HG03159 (cell line): Measurements from ENCODE around the gene BBS2.

Experiments
- ATAC-seq: cut with Tn5 transposase; IDR thresholded peaks from one replicate; pipeline ENCODE4 v1.9.1; 2021; ENCODE audit warnings: mild to moderate bottlenecking, moderate library complexity; ENCODE audit not compliant: unreplicated experiment

The BBS2 gene

GRCh38 chr16:56479469-56479868 is 40.4 kb downstream of the BBS2 start:
- ATAC-seq: no peak

- no peak for ATAC-seq
Observed at GRCh38 chr16:56478281-56479049, 41.4 kb downstream of the BBS2 start.

- ATAC-seq: no peak
Observed at GRCh38 chr16:56477096-56477878, 42.5 kb downstream of the BBS2 start.

GRCh38 chr16:56475201-56475600 is 44.6 kb downstream of the BBS2 start:
- ATAC-seq: no peak

GRCh38 chr16:56470666-56471065 is 49.2 kb downstream of the BBS2 start:
- no peak for ATAC-seq

- no peak for ATAC-seq
Observed at GRCh38 chr16:56470232-56470631, 49.6 kb downstream of the BBS2 start.

GRCh38 chr16:56469748-56470147 is 50.1 kb downstream of the BBS2 start:
- ATAC-seq: no peak

- no peak for ATAC-seq
Observed at GRCh38 chr16:56468800-56469199, 51.0 kb downstream of the BBS2 start.

GRCh38 chr16:56466344-56466743 is 53.5 kb downstream of the BBS2 start:
- ATAC-seq: no peak

- no peak for ATAC-seq
Observed at GRCh38 chr16:56463153-56463552, 56.7 kb downstream of the BBS2 start.

- ATAC-seq: no peak
Observed at GRCh38 chr16:56462064-56462796, 57.6 kb downstream of the BBS2 start.

- ATAC-seq: no peak
Observed at GRCh38 chr16:56460101-56460500, 59.7 kb downstream of the BBS2 start.

GRCh38 chr16:56457927-56458470 is 61.8 kb downstream of the BBS2 start:
- no peak for ATAC-seq

- ATAC-seq: peak; percentile 46
Observed at GRCh38 chr16:56451753-56452689, 67.8 kb downstream of the BBS2 start.

- peak; percentile 98 for ATAC-seq
Observed at GRCh38 chr16:56450986-56451752, 68.7 kb downstream of the BBS2 start, which contains the start of the genes NUDT21 and OGFOD1. Gene NUDT21, minus strand, starts transcription at chr16:56451332. Its CDS starts 130 bp downstream, at chr16:56451202. Gene OGFOD1, plus strand, starts transcription at chr16:56451554. Its CDS starts 59 bp downstream, at chr16:56451613.

- ATAC-seq: no peak
Observed at GRCh38 chr16:56450275-56450985, 69.4 kb downstream of the BBS2 start.

- ATAC-seq: no peak
Observed at GRCh38 chr16:56448005-56448404, 71.8 kb downstream of the BBS2 start.

- ATAC-seq: no peak
Observed at GRCh38 chr16:56447286-56447685, 72.5 kb downstream of the BBS2 start.

- no peak for ATAC-seq
Observed at GRCh38 chr16:56438038-56438437, 81.8 kb downstream of the BBS2 start.
